Adrenal gland (tissue), 5 donors: ENCODE results near the gene PHF12.

Source experiments
- POLR2A ChIP-seq, 2 donors: fragments of 450-650 bp; IDR thresholded peaks; one replicate each; pipeline ENCODE4 v1.6.1; 2017; ENCODE audit warnings: antibody characterized with exemption in 2 of 2, mild to moderate bottlenecking in 2 of 2, moderate library complexity in 1 of 2
- TF ChIP-seq, protein P1 (sequence below), 6 experiments: fragments of 450-650 bp in 4 of 6; fragments of 200-600 bp in 2 of 6; sonication (generic) in 1 of 6; IDR thresholded peaks; 1 replicate in 5 of 6; 2 replicates in 1 of 6; pipeline versions ENCODE4 v1.5.1 to v1.8.0; 2016 to 2021; ENCODE audit warnings: antibody characterized with exemption in 6 of 6, mild to moderate bottlenecking in 2 of 6, moderate library complexity in 1 of 6
- donor health status: DM: no; HTN: no; CAD: no.

DNA sequence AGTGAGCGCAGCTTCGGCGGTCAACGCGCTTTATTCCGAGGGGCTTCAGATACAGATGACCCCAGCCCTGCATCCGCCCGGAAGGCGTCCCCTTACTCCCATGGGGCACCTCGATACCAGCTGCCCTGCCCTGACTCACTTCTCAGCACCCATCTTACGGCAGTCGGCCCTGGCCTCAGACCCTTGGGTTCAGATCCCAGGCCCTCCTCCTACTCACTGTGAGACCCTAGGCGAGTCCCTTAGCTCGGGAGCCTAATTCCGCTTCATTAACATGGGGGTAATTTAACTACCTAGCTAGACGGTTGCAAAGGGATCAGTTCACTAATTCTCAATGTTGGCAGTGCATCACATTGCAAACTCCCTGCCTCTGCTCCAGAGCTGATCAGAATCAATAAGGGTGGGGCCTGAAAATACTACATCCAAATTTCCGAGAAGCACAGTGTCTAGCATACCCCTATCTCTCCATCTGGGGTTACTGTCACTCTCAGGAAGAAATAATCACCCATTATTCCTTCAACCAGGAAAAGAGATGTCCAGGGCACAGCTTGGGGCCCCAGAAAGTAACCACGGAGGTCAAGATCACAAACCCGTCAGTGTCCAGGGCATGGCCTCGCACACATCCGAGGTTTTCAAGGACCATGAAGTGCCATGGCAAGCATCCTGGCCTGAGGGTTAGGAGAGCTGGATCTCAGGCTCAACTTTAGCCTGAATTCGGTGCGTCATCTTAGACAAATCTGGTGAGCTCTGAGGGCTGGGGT, 53.4 kb downstream of the PHF12 start:
- TF ChIP-seq, protein P1, sequence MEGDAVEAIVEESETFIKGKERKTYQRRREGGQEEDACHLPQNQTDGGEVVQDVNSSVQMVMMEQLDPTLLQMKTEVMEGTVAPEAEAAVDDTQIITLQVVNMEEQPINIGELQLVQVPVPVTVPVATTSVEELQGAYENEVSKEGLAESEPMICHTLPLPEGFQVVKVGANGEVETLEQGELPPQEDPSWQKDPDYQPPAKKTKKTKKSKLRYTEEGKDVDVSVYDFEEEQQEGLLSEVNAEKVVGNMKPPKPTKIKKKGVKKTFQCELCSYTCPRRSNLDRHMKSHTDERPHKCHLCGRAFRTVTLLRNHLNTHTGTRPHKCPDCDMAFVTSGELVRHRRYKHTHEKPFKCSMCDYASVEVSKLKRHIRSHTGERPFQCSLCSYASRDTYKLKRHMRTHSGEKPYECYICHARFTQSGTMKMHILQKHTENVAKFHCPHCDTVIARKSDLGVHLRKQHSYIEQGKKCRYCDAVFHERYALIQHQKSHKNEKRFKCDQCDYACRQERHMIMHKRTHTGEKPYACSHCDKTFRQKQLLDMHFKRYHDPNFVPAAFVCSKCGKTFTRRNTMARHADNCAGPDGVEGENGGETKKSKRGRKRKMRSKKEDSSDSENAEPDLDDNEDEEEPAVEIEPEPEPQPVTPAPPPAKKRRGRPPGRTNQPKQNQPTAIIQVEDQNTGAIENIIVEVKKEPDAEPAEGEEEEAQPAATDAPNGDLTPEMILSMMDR (IDR thresholded peaks at IDR 0.05), result no peak
- no peak for TF ChIP-seq POLR2A (IDR thresholded peaks at IDR 0.05)
